Measurements from ENCODE around the gene LINGO3. TPM values are rescaled to one million over a fixed set of nuclear protein-coding genes. Genes with fewer than 3 reads are reported as not detected.

LINGO3 gene
- polyA plus RNA-seq, 1 donor (not counting 4 experiments of a cell fraction or from before 2014, with no cell fraction given) = not detected

- Histone ChIP-seq H3K27me3 (ENCODE audit: control insufficient read depth, extremely low read depth, insufficient read depth, low read length) (no peaks in the 10 kb centered on the region), H3K9me3 (ENCODE audit: control insufficient read depth, low read depth, low read length) (no peaks in the 10 kb centered on the region), H3K4me3 (ENCODE audit: control insufficient read depth in 2 of 3, extremely low read depth in 1 of 3, insufficient read depth in 2 of 3, low read depth in 1 of 3, low read length in 3 of 3) (no peak overlapping the region), H3K4me1 (ENCODE audit: control insufficient read depth, extremely low read depth, insufficient read depth, low read length) (no peaks in the 10 kb centered on the region), H3K4me2 (ENCODE audit: control insufficient read depth, extremely low read depth, insufficient read depth, low read depth, low read length) (no peak overlapping the region), H3K27ac (ENCODE audit: control insufficient read depth, insufficient read depth, low read length) (no peak overlapping the region), H4K20me1 (ENCODE audit: control insufficient read depth, extremely low read depth, insufficient read depth, low read length) (no peaks in the 10 kb centered on the region), H3K36me3 (ENCODE audit: control insufficient read depth in 2 of 2, extremely low read depth in 1 of 2, insufficient read depth in 2 of 2, low read length in 2 of 2) (peaks cover 0 to 4% of the 10 kb centered on the region in 2 experiments), H3K9ac (ENCODE audit: control insufficient read depth, extremely low read depth, insufficient read depth, low read length) (no peak overlapping the region), H3K9me1 (ENCODE audit: control insufficient read depth, extremely low read depth, insufficient read depth, low read length) (no peaks in the 10 kb centered on the region), H2AFZ (ENCODE audit: control insufficient read depth, low read length) (no peak overlapping the region), H3K79me2 (ENCODE audit: control insufficient read depth, insufficient read depth, low read length) (peaks cover 3% of the 10 kb centered on the region)
- dilution Hi-C loops (cut with MboI; ENCODE audit: extremely low pct_ligation_motif_present, low sequenced_read_pairs) = no loop called here
- FAIRE-seq = no peak
- TF ChIP-seq CTCF (optimal IDR thresholded peaks at IDR 0.05 in 1 of 3, IDR thresholded peaks at IDR 0.05 in 1 of 3, conservative IDR thresholded peaks at IDR 0.05 in 1 of 3; ENCODE audit: extremely low read depth in 1 of 3, insufficient read depth in 2 of 3, low read length in 3 of 3) (no peak), EZH2 (IDR thresholded peaks at IDR 0.05; ENCODE audit: low read length) (no peak)
- no peak for DNase-seq (ENCODE audit: low read depth, low spot score)
Measured at GRCh38 chr19:2341244-2341751, 33.3 kb upstream of the LINGO3 start.

GRCh38 chr19:2340496-2341243 is 32.7 kb upstream of the LINGO3 start:
- H3K9me1 ChIP-seq (ENCODE audit: control insufficient read depth, extremely low read depth, insufficient read depth, low read length) = peaks cover 3% of the 10 kb centered on the region
- TF ChIP-seq CTCF (optimal IDR thresholded peaks at IDR 0.05 in 1 of 3, IDR thresholded peaks at IDR 0.05 in 1 of 3, conservative IDR thresholded peaks at IDR 0.05 in 1 of 3; ENCODE audit: extremely low read depth in 1 of 3, insufficient read depth in 2 of 3, low read length in 3 of 3) (no peak), EZH2 (IDR thresholded peaks at IDR 0.05; ENCODE audit: low read length) (no peak)
- peaks cover 3 to 4% of the 10 kb centered on the region in 2 experiments for H3K36me3 ChIP-seq (ENCODE audit: control insufficient read depth in 2 of 2, extremely low read depth in 1 of 2, insufficient read depth in 2 of 2, low read length in 2 of 2)
- DNase-seq (ENCODE audit: low read depth, low spot score) (no peak), FAIRE-seq (no peak)
- H3K9ac ChIP-seq (ENCODE audit: control insufficient read depth, extremely low read depth, insufficient read depth, low read length) = no peak overlapping the region
- H3K4me1 ChIP-seq (ENCODE audit: control insufficient read depth, extremely low read depth, insufficient read depth, low read length) = no peaks in the 10 kb centered on the region
- H4K20me1 ChIP-seq (ENCODE audit: control insufficient read depth, extremely low read depth, insufficient read depth, low read length) = peaks cover 4% of the 10 kb centered on the region
- no peaks in the 10 kb centered on the region for H3K9me3 ChIP-seq (ENCODE audit: control insufficient read depth, low read depth, low read length)
- H2AFZ ChIP-seq (ENCODE audit: control insufficient read depth, low read length) = no peak overlapping the region
- H3K4me3 ChIP-seq (ENCODE audit: control insufficient read depth in 2 of 3, extremely low read depth in 1 of 3, insufficient read depth in 2 of 3, low read depth in 1 of 3, low read length in 3 of 3) = no peak overlapping the region
- dilution Hi-C loops (cut with MboI; ENCODE audit: extremely low pct_ligation_motif_present, low sequenced_read_pairs) = no loop called here
- no peak overlapping the region for H3K4me2 ChIP-seq (ENCODE audit: control insufficient read depth, extremely low read depth, insufficient read depth, low read depth, low read length)
- H3K27me3 ChIP-seq (ENCODE audit: control insufficient read depth, extremely low read depth, insufficient read depth, low read length) = no peaks in the 10 kb centered on the region
- H3K27ac ChIP-seq (ENCODE audit: control insufficient read depth, insufficient read depth, low read length) = no peak overlapping the region
- peaks cover 9% of the 10 kb centered on the region for H3K79me2 ChIP-seq (ENCODE audit: control insufficient read depth, insufficient read depth, low read length)

All from keratinocyte (primary cell).